ENCODE data around the gene DCAF12.

GRCh38 chr9:34070606-34071324, 55.7 kb downstream of the DCAF12 start:
- TF ChIP-seq EZH2 (IDR thresholded peaks at IDR 0.05) (no peak), CTCF (IDR thresholded peaks at IDR 0.05) (no peak)
